ENCODE results near the gene L1CAM. TPM values are rescaled to one million over a fixed set of nuclear protein-coding genes. Genes with fewer than 3 reads are reported as not detected.

L1CAM gene
- total and polyA plus RNA-seq, 4 donors, result 0.28 to 0.59 (median 0.39) TPM; not detected in 1

GRCh38 chrX:153883163-153883843 lies 2.7 kb downstream of the L1CAM start:
- WGBS, result 49% methylated on average over 13 of the region's 13 CpGs
- Histone ChIP-seq H3K36me3 (ENCODE audit: control insufficient read depth in 4 of 4, insufficient read depth in 3 of 4, low read depth in 1 of 4, low read length in 3 of 4) (no peaks in the 10 kb centered on the region), H3K9ac (ENCODE audit: low read depth in 1 of 2, low read length in 2 of 2) (no peak overlapping the region), H3K9me3 (ENCODE audit: control insufficient read depth in 4 of 4, low read length in 3 of 4) (no peaks in the 10 kb centered on the region), H3K27ac (ENCODE audit: low read depth in 1 of 2, low read length in 2 of 2) (no peak overlapping the region), H3K27me3 (ENCODE audit: control insufficient read depth in 4 of 4, insufficient read depth in 4 of 4, low read length in 3 of 4) (peaks cover 0 to 5% (median 0%) of the 10 kb centered on the region in 4 donors), H3K4me3 (ENCODE audit: low read depth in 1 of 3, low read length in 3 of 3) (no peak overlapping the region), H3K4me1 (ENCODE audit: control insufficient read depth in 4 of 4, insufficient read depth in 4 of 4, low read length in 3 of 4) (peaks cover 0 to 2% (median 0%) of the 10 kb centered on the region in 4 donors)
- DNase-seq (ENCODE audit: low spot score), result no peak
- no peak for TF ChIP-seq SP1 (IDR thresholded peaks at IDR 0.05)

DNA sequence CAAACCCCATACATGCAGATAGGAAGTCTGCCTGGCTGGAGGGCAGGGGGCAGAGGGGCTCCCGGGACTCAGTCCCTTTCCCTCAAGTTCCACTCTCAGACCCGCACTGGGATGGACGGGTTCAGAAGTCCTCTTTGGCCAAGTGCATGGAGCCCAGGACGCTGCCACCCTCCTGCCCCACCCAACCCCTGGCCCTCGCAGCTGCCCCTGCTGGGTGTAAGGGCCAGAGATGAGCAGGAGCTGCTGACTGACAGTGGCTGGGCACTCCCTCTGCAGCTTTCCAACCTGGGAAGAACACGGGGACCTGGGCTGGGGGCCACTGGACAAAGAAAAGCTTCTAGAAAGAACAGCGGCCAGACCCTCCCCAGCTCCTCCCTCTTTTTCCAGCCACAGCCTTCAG lies 3.4 kb downstream of the L1CAM start:
- H3K27ac ChIP-seq (ENCODE audit: low read depth in 1 of 2, low read length in 2 of 2), result no peak overlapping the region
- peaks cover 0 to 3% (median 0%) of the 10 kb centered on the region in 4 donors for H3K27me3 ChIP-seq (ENCODE audit: control insufficient read depth in 4 of 4, insufficient read depth in 4 of 4, low read length in 3 of 4)
- TF ChIP-seq HNF4G (IDR thresholded peaks at IDR 0.05), result no peak
- TF ChIP-seq, protein P1, sequence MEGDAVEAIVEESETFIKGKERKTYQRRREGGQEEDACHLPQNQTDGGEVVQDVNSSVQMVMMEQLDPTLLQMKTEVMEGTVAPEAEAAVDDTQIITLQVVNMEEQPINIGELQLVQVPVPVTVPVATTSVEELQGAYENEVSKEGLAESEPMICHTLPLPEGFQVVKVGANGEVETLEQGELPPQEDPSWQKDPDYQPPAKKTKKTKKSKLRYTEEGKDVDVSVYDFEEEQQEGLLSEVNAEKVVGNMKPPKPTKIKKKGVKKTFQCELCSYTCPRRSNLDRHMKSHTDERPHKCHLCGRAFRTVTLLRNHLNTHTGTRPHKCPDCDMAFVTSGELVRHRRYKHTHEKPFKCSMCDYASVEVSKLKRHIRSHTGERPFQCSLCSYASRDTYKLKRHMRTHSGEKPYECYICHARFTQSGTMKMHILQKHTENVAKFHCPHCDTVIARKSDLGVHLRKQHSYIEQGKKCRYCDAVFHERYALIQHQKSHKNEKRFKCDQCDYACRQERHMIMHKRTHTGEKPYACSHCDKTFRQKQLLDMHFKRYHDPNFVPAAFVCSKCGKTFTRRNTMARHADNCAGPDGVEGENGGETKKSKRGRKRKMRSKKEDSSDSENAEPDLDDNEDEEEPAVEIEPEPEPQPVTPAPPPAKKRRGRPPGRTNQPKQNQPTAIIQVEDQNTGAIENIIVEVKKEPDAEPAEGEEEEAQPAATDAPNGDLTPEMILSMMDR (IDR thresholded peaks at IDR 0.05; ENCODE audit: low read depth, low read length, missing input control), result no peak
- TF ChIP-seq HNF4A (conservative IDR thresholded peaks at IDR 0.05), result no peak
- no peak for TF ChIP-seq SP1 (IDR thresholded peaks at IDR 0.05)
- TF ChIP-seq, protein P2, sequence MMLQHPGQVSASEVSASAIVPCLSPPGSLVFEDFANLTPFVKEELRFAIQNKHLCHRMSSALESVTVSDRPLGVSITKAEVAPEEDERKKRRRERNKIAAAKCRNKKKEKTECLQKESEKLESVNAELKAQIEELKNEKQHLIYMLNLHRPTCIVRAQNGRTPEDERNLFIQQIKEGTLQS (IDR thresholded peaks at IDR 0.05), result no peak
- no peak for TF ChIP-seq NR2F2 (IDR thresholded peaks at IDR 0.05)
- no peak for TF ChIP-seq RXRA (IDR thresholded peaks at IDR 0.05)
- TF ChIP-seq FOXA1 (IDR thresholded peaks at IDR 0.05), result no peak
- TF ChIP-seq, protein P3, sequence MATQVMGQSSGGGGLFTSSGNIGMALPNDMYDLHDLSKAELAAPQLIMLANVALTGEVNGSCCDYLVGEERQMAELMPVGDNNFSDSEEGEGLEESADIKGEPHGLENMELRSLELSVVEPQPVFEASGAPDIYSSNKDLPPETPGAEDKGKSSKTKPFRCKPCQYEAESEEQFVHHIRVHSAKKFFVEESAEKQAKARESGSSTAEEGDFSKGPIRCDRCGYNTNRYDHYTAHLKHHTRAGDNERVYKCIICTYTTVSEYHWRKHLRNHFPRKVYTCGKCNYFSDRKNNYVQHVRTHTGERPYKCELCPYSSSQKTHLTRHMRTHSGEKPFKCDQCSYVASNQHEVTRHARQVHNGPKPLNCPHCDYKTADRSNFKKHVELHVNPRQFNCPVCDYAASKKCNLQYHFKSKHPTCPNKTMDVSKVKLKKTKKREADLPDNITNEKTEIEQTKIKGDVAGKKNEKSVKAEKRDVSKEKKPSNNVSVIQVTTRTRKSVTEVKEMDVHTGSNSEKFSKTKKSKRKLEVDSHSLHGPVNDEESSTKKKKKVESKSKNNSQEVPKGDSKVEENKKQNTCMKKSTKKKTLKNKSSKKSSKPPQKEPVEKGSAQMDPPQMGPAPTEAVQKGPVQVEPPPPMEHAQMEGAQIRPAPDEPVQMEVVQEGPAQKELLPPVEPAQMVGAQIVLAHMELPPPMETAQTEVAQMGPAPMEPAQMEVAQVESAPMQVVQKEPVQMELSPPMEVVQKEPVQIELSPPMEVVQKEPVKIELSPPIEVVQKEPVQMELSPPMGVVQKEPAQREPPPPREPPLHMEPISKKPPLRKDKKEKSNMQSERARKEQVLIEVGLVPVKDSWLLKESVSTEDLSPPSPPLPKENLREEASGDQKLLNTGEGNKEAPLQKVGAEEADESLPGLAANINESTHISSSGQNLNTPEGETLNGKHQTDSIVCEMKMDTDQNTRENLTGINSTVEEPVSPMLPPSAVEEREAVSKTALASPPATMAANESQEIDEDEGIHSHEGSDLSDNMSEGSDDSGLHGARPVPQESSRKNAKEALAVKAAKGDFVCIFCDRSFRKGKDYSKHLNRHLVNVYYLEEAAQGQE (IDR thresholded peaks at IDR 0.05), result no peak
- TF ChIP-seq JUND (IDR thresholded peaks at IDR 0.05), result no peak
- no peak for TF ChIP-seq FOXA2 (IDR thresholded peaks at IDR 0.05)
- no peak for TF ChIP-seq EGR1 (IDR thresholded peaks at IDR 0.05; ENCODE audit: low read depth in 2 of 2)
- TF ChIP-seq, protein P4, sequence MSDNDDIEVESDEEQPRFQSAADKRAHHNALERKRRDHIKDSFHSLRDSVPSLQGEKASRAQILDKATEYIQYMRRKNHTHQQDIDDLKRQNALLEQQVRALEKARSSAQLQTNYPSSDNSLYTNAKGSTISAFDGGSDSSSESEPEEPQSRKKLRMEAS (IDR thresholded peaks at IDR 0.05), result no peak
- TF ChIP-seq YY1 (IDR thresholded peaks at IDR 0.05), result no peak
- TF ChIP-seq TAF1 (conservative IDR thresholded peaks at IDR 0.05), result no peak
- no peak for TF ChIP-seq GABPA (IDR thresholded peaks at IDR 0.05 in 1 of 2, conservative IDR thresholded peaks at IDR 0.05 in 1 of 2)
- H3K9me3 ChIP-seq (ENCODE audit: control insufficient read depth in 4 of 4, low read length in 3 of 4), result no peaks in the 10 kb centered on the region
- 39% methylated on average over 7 of the region's 7 CpGs for WGBS
- peaks cover 0 to 2% (median 0%) of the 10 kb centered on the region in 4 donors for H3K4me1 ChIP-seq (ENCODE audit: control insufficient read depth in 4 of 4, insufficient read depth in 4 of 4, low read length in 3 of 4)
- no peak for DNase-seq (ENCODE audit: low spot score)
- H3K9ac ChIP-seq (ENCODE audit: low read depth in 1 of 2, low read length in 2 of 2), result no peak overlapping the region
- no peak overlapping the region for H3K4me3 ChIP-seq (ENCODE audit: low read depth in 1 of 3, low read length in 3 of 3)
- no peaks in the 10 kb centered on the region for H3K36me3 ChIP-seq (ENCODE audit: control insufficient read depth in 4 of 4, insufficient read depth in 3 of 4, low read depth in 1 of 4, low read length in 3 of 4)
